ENCODE data around the gene DNER.

- TF ChIP-seq CTCF (conservative IDR thresholded peaks at IDR 0.05; ENCODE audit: low read depth, low read length) (no peak), POLR2A (IDR thresholded peaks at IDR 0.05; ENCODE audit: low read depth, low read length) (no peak)
Measured at GRCh38 chr2:229410264-229410663, 304.1 kb downstream of the DNER start.

Data from IMR-90 (cell line).